Endothelial cell of umbilical vein (primary cell): Measurements from ENCODE around the gene NAPA.

Source experiments
- EZH2 ChIP-seq: IDR thresholded peaks from 2 replicates; pipeline ENCODE4 v1.6.1; 2012; ENCODE audit warnings: borderline replicate concordance, low read depth, mild to moderate bottlenecking, moderate library complexity, low read length, inconsistent platforms; ENCODE audit not compliant: severe bottlenecking
- GATA2 ChIP-seq: IDR thresholded peaks from 2 replicates; pipeline ENCODE4 v1.7.0; 2011; ENCODE audit warnings: low read depth, mild to moderate bottlenecking, moderate library complexity, mixed read lengths, low read length; ENCODE audit not compliant: insufficient read length, insufficient read depth
- JUN ChIP-seq: IDR thresholded peaks from 2 replicates; pipeline ENCODE4 v1.6.1; 2011; ENCODE audit warnings: borderline replicate concordance, low read depth; ENCODE audit not compliant: insufficient read length, insufficient read depth
- POLR2A ChIP-seq: IDR thresholded peaks from 2 replicates; pipeline ENCODE4 v1.6.1; 2012; ENCODE audit warnings: low read depth, mild to moderate bottlenecking, control low read depth, low read length
- POLR2AphosphoS5 ChIP-seq: IDR thresholded peaks from 2 replicates; pipeline ENCODE4 v1.6.1; 2012; ENCODE audit warnings: low read depth, mild to moderate bottlenecking, control low read depth, low read length, moderate library complexity; ENCODE audit not compliant: insufficient read depth
- TF ChIP-seq, protein P1 (sequence below), 2 donors: IDR thresholded peaks; 1 replicate in 1 of 2; 2 replicates in 1 of 2; pipeline ENCODE4 v1.5.1; 2011; ENCODE audit warnings: low read length in 2 of 2, mild to moderate bottlenecking in 2 of 2, moderate library complexity in 2 of 2, control low read depth in 1 of 2, inconsistent platforms in 1 of 2, low read depth in 1 of 2; ENCODE audit not compliant: insufficient read depth in 1 of 2; ENCODE audit errors: extremely low read depth in 1 of 2
- TF ChIP-seq, protein P2 (sequence below): IDR thresholded peaks from 2 replicates; pipeline ENCODE4 v1.6.1; 2011; ENCODE audit not compliant: insufficient read depth, insufficient read length

DNA sequence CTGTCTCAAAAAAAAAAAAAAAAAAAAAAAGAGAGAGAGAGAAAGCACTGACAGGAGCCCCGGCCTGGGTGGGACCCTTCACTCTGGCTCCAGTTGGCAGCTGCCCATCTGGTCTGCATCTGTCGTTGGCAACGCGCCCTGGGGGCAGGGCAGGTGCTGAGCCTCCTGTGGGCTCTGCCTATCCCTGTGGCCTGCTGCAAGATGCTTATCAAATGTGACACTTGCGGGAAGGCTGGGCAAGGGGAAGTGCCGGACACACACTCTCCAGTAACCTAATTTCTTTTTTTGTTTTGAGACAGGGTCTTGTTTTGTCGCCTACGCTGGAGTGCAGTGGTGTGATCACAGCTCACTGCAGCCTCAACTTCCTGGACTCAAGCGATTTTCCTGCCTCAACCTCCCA lies 20.1 kb downstream of the NAPA start:
- TF ChIP-seq, protein P1, sequence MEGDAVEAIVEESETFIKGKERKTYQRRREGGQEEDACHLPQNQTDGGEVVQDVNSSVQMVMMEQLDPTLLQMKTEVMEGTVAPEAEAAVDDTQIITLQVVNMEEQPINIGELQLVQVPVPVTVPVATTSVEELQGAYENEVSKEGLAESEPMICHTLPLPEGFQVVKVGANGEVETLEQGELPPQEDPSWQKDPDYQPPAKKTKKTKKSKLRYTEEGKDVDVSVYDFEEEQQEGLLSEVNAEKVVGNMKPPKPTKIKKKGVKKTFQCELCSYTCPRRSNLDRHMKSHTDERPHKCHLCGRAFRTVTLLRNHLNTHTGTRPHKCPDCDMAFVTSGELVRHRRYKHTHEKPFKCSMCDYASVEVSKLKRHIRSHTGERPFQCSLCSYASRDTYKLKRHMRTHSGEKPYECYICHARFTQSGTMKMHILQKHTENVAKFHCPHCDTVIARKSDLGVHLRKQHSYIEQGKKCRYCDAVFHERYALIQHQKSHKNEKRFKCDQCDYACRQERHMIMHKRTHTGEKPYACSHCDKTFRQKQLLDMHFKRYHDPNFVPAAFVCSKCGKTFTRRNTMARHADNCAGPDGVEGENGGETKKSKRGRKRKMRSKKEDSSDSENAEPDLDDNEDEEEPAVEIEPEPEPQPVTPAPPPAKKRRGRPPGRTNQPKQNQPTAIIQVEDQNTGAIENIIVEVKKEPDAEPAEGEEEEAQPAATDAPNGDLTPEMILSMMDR (IDR thresholded peaks at IDR 0.05; ENCODE audit: extremely low read depth in 1 of 2, insufficient read depth in 1 of 2, low read depth in 1 of 2, low read length in 2 of 2): no peak
- TF ChIP-seq POLR2A (no peak), EZH2 (no peak), JUN (no peak), POLR2AphosphoS5 (no peak), GATA2 (no peak)
- TF ChIP-seq, protein P2, sequence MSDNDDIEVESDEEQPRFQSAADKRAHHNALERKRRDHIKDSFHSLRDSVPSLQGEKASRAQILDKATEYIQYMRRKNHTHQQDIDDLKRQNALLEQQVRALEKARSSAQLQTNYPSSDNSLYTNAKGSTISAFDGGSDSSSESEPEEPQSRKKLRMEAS: no peak
